H1 (cell line): ENCODE results near the gene JTB.

Experiments
- CEBPB ChIP-seq: IDR thresholded peaks from 2 replicates; pipeline ENCODE4 v1.6.1; 2012; ENCODE audit warnings: low read depth, low read length
- EZH2 ChIP-seq: fragments of 200-600 bp; sonication (generic); IDR thresholded peaks from 2 replicates; pipeline ENCODE4 v1.7.1; 2012; ENCODE audit warnings: low read depth, mild to moderate bottlenecking, moderate library complexity, low read length, inconsistent platforms; ENCODE audit not compliant: severe bottlenecking
- JUN ChIP-seq: IDR thresholded peaks from 2 replicates; pipeline ENCODE4 v1.6.1; 2011; ENCODE audit warnings: low read depth, mild to moderate bottlenecking, improper control_type of control experiment, low read length
- SP1 ChIP-seq: IDR thresholded peaks from 2 replicates; pipeline ENCODE4 v1.6.1; 2011; ENCODE audit warnings: low read depth, low read length
- TF ChIP-seq, protein P1 (sequence below), 3 experiments: IDR thresholded peaks; 1 replicate in 2 of 3; 2 replicates in 1 of 3; pipeline versions ENCODE4 v1.5.1 to v1.6.1; 2011; ENCODE audit warnings: low read length in 3 of 3, mild to moderate bottlenecking in 3 of 3, inconsistent platforms in 2 of 3, low read depth in 1 of 3, moderate library complexity in 1 of 3; ENCODE audit not compliant: insufficient read depth in 1 of 3; ENCODE audit errors: control extremely low read depth in 1 of 3

DNA sequence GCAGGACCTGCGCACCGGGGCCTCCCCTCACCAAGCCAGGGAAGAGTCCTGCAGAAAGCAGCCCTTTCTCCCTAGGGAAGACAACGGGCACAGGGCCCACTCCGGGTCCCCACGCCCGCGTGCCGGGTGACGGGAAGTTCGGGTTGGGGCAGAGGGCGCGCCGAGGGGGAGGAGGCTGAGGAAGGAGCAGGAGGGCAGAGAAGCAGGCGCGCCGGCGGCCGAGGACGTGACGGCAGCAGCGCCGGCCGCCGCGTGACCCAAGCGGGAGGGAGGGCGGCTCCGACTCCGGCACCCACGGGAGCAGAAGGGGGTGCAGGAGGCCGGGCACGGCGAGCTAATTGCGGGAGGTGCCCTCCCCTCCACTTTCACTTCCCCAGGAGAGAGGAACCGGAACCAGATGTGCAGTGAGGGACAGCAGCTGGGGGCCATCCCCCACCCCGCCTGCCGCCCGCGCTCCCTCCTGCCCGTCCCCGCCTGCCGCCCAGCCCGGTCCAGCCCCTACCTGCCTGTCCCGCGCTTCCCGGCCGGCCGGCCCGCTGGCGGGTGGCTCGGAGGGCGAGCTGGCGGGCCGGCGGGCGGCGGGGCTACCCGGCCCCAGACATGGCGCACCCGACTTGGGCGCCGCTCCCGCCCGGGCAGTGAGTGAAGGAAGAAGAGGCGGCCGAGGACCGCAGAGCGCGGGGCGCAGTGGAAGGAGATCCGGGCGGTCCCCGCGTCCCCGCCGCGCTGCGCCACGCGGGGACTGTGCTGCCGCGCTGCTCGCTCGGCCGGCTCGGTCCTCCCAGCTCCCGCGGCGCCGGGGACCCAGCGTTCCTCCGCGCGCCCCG is 31.5 kb downstream of the JTB start:
- TF ChIP-seq, protein P1, sequence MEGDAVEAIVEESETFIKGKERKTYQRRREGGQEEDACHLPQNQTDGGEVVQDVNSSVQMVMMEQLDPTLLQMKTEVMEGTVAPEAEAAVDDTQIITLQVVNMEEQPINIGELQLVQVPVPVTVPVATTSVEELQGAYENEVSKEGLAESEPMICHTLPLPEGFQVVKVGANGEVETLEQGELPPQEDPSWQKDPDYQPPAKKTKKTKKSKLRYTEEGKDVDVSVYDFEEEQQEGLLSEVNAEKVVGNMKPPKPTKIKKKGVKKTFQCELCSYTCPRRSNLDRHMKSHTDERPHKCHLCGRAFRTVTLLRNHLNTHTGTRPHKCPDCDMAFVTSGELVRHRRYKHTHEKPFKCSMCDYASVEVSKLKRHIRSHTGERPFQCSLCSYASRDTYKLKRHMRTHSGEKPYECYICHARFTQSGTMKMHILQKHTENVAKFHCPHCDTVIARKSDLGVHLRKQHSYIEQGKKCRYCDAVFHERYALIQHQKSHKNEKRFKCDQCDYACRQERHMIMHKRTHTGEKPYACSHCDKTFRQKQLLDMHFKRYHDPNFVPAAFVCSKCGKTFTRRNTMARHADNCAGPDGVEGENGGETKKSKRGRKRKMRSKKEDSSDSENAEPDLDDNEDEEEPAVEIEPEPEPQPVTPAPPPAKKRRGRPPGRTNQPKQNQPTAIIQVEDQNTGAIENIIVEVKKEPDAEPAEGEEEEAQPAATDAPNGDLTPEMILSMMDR (IDR thresholded peaks at IDR 0.05; ENCODE audit: control extremely low read depth in 1 of 3, insufficient read depth in 1 of 3, low read depth in 1 of 3, low read length in 3 of 3) = no peak
- TF ChIP-seq JUN (no peak), CEBPB (no peak), EZH2 (no peak), SP1 (no peak)
